ENCODE measurements around the gene COX6B2.
A peak's percentile ranks its signal among the peaks of the same experiment; 100 is the strongest.

Gene COX6B2

DNA sequence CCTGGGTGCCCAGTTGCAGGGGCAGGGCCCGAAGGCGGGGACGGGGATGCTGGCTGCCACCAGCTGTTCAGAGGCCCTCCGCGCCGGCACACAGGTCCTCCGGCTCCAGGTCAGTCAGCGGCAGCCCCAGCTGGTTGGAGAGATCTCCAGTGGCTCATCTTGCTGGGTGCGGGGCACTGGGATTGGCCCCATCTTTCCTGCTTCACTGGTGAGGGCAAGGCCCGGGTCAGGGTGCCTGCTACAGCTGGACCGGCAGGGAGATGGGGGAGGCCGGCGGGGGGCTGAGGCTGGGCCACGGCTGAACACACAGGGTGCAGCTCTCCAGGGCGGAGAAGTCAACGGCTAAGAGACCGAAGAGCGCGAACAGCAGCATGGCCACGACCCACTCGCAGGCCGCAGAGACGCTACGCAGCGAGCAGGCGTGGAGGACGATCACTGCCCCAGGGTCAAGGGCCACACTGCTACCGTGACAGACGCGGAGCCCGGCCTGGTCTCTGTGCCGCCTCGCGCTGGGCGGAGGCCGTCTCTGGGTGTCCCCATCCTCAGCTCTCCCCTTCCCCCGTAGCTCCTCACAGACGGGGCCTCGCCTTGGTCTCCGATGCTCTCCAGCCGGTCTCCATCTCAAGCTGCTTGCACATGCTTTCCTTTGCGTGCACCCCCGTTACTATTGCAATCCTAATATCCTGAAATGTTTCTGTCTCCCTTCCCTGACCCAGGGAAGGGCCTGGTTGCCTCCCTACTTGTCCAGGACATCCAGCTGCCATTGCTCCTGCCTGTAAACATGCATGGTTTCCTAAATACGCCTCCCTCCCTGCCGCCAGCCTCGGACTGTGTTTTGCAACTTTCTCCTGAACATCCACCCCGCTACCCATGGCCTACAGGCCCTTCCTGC is 41.7 kb downstream of the COX6B2 start:
- no peak for DNase-seq (ENCODE audit: low read depth)

DNA sequence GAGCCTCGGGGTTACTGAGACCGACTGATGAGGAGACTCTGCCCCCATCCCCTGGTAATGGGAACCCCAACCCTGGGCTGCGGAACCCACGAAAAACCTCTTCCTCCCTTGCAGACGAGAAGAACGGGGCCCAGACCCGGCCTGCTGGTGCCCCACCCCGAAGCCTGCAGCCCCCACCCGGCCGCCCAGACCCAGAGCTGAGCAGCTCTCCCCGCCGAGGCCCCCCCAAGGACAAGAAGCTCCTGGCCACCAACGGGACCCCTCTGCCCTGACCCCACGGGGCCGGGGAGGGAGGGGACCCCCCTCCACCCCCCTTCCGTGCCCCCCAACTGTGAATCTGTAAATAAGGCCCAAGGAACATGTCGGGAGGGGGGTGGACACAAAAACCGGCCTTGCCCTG is 42.7 kb downstream of the COX6B2 start:
- DNase-seq (ENCODE audit: low read depth), result no peak

DNA sequence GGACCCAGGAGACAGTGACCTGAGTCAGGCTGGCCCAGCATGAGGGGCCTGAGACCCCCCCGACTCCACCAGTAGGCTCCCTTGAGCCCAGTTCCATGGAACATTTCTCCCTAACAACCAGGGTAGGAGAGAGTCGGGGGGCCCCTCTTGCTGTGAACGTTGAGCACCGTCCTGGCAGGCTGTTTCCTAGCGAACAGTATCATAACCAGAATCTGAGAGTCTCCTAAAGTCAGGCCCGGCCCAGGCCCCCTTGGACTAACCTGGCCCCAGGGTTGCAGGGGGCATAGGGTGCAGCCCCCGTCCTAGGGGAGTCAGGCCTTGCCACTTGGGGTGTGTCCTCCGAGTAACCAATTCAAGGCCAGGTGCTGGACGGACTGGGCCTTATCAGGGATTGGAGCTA is 43.1 kb downstream of the COX6B2 start:
- no peak for DNase-seq (ENCODE audit: low read depth)

DNA sequence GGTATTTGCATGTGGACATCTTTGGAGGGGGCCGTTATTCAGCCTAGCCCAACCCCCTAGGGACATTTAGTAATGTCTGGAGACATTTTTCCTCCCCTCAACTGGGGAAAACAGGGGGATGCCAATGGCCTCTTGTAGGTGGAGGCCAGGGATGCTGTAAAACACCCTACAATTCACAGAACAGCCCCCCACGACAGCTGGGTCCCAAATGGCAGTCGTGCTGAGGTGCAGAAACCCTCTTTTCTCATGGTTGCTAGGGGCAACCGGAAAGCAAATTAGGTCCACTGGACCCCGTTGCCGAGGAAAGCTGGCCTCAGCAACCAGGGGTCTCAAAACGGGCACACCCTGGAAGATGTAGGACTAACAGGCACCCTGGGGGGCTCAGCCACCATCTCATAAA is 44.0 kb downstream of the COX6B2 start:
- DNase-seq (ENCODE audit: low read depth), result no peak

- DNase-seq (ENCODE audit: low read depth), result no peak
These were observed 45.1 kb downstream of the COX6B2 start for GRCh38 chr19:55309448-55309847.

- DNase-seq (ENCODE audit: low read depth), result no peak
These were observed 46.2 kb downstream of the COX6B2 start for GRCh38 chr19:55308281-55308680.

- DNase-seq (ENCODE audit: low read depth), result no peak
These were observed 47.8 kb downstream of the COX6B2 start for GRCh38 chr19:55306712-55307111.

- DNase-seq (ENCODE audit: low read depth), result no peak
These were observed 48.4 kb downstream of the COX6B2 start for GRCh38 chr19:55305983-55306562.

DNA sequence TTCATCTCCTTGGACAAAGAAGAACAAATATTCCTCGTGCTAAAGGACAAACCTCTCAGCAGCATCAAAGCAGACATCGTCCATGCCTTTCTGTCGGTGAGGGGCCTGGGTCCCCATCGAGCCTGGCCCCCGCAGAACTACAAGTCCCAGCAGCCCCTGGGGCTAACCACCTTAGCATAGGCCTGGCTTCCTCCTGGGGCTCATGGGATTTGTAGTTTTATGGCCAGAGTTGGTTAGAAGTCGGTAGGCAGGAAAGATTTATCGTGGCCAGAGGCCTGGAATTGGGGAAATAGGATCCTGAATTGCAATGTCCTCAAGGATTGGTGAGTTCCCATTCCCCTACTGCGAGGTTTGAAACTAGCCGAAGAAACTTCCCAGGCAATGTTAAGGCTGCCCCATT is 49.0 kb downstream of the COX6B2 start:
- peak; percentile 35 for DNase-seq (ENCODE audit: low read depth)

GRCh38 chr19:55304980-55305379 is 49.5 kb downstream of the COX6B2 start:
- DNase-seq (ENCODE audit: low read depth), result no peak

DNA sequence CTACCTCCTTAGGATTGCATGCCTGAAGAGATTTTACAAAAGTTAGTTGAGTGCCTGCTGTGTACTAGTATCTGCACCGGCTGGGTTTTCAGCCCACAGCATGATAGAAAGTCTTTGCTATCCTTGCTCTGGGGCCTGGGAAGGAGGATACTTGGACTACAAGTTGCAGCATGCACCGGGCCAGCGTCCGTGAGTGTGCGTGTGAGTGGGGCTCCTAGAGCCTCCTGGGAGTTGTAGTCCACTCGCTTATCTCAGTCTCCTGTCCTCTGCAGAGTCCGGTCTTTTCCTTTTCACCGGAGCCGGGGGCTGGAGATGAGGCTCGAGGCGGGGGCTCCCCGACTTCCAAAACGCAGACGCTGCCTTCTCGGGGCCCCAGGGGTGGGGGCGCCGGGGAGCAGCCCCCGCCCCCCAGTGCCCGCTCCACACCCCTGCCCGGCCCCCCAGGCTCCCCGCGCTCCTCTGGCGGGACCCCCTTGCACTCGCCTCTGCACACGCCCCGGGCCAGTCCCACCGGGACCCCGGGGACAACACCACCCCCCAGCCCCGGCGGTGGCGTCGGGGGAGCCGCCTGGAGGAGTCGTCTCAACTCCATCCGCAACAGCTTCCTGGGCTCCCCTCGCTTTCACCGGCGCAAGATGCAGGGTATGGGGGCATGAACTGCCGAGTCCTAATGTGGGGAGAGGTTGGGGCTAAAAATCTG is 50.1 kb downstream of the COX6B2 start:
- DNase-seq (ENCODE audit: low read depth), result no peak

DNA sequence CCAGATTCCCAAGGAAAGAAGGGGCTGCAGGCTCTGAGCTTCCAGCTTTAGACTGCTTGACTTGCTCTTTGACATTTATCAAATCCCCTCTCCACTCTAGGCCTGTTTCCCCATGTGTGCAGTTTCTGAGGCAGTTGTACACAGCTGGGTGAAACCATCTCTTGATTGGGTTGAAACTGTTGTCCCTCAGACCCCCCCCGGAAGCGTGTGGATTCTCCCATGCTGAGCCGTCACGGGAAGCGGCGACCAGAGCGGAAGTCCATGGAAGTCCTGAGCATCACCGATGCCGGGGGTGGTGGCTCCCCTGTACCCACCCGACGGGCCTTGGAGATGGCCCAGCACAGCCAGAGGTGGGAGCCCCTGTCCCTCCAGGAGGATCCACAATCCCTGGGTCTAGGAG is 51.0 kb downstream of the COX6B2 start:
- DNase-seq (ENCODE audit: low read depth), result no peak

DNA sequence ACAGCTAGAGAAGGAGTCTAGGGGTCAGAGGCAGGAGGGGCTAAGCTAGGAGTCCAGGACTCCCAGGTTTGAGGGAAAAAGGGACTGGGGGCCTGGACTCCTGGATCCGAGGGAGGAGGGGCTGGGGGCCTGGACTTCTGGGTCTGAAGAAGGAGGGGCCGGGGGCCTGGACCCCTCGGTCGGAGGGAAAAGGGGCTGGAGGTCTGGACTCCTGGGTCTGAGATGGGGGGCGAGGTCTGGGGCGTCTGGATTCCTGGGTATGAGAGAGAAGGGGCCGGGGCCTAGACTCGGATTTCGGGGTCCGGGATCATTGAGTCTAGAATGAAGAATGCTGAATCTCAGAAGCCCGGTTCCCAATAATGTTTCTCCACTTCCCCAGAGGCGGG is 52.2 kb downstream of the COX6B2 start:
- DNase-seq (ENCODE audit: low read depth), result no peak

DNA sequence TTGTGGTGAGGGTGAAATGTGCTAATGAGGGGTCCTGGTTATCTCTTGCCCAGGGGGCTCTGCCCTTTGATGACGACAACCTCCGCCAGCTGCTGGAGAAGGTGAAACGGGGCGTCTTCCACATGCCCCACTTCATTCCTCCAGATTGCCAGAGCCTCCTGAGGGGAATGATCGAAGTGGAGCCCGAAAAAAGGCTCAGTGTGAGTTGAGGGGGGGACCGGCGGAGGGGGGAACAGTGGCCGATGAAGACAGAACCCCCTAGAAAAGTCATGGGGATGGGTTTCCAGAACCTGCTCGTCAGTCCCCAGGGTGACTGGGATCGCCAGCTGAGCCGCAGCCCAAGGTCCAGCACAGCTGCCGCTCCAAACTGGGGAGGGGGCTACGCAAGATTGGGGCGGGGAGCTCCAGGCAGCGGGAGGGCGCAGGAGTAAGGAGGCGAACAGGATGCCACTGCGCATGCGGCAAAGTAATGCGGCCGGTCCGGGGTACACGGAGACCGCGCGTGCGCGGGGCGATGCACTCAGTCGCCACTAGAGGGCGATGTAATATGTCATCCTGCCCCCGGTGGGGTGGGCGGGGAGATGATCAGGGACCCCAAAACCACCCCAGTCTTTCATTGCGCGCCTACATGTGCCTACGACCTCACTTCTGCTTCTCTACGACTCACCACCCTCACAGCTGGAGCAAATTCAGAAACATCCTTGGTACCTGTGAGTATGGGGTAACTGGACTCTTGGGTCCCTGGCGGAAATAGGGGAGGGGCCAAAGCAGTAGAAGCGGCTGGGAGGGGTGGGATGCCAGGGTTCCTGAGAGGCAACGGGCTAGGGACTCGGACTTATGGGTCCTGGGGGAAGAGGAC is 52.8 kb downstream of the COX6B2 start:
- peak; percentile 97 for DNase-seq (ENCODE audit: low read depth)

- no peak for DNase-seq (ENCODE audit: low read depth)
These were observed 53.5 kb downstream of the COX6B2 start for GRCh38 chr19:55300886-55301458.

DNA sequence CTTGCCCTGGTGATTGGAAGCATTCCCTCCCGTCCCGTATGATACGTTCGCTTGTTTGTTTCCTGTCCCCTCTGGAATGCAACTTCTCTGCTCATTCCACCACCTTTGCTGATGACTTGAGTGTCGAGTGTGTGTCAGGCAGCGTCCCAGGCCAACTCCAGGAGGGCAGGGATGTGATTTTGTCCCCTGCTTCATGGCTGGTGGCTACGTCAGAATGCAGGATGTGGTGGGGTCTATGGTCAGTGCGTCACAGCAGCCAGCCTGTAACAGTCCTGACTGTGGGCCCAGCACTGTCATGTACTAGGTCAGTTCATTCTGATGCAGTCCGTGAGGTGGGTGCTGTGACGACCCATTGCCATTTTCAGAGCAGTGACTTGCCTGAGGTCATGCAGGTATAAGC is 54.5 kb downstream of the COX6B2 start:
- no peak for DNase-seq (ENCODE audit: low read depth)

Data from activated T-cell treated with anti-CD3 and anti-CD28 coated beads for 1 hour (primary cell).